GM12891 (cell line): ENCODE results near the gene CLIP4.

Experiments
- POLR2A ChIP-seq: IDR thresholded peaks from 2 replicates; pipeline ENCODE4 v1.6.1; 2011; ENCODE audit warnings: low read depth, low read length, control low read depth
- POLR2AphosphoS5 ChIP-seq: IDR thresholded peaks from 2 replicates; pipeline ENCODE4 v1.6.1; 2011; ENCODE audit warnings: low read depth, low read length, control low read depth
- POU2F2 ChIP-seq: IDR thresholded peaks from 2 replicates; pipeline ENCODE4 v1.6.1; 2011; ENCODE audit warnings: low read depth, mild to moderate bottlenecking, control low read depth, low read length, moderate library complexity
- TAF1 ChIP-seq: IDR thresholded peaks from 2 replicates; pipeline ENCODE4 v1.6.1; 2011; ENCODE audit warnings: low read depth, low read length, control low read depth

DNA sequence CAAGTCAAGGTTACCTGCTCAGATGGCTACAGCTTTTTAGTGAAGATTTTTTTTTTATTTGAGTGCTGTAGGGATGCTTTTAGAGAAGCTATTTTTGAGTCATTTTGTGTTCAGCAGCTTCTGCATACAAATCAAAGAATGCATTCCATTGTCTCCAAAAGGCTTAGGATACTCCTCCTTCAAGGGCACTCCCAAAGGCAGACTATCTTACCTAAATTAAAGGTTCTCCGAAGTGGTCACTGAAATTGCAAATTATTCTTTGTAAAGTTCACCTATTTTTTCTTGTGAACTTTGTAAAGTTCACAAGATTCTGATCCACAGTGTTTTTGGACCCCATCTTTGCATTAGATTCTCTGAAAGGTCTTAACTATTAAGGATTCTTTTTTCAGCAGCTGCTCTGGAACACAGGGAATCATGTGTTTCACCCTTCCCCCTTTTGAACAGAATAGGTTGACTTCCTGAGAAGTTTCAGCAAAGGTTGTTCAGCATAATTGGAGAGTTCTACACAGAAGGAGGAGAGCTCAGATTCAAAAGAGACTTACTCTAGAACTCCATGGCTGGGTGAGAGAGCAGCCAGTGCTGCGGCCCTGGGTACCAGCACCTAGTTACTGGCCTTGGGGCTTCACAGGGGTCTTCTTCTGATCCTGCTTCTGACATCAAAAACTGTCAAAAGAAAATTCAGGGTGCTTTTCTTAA lies 14.5 kb downstream of the CLIP4 start:
- TF ChIP-seq POLR2AphosphoS5 (no peak), TAF1 (no peak), POLR2A (no peak), POU2F2 (no peak)
